ENCODE results near the gene ATL2.

DNA sequence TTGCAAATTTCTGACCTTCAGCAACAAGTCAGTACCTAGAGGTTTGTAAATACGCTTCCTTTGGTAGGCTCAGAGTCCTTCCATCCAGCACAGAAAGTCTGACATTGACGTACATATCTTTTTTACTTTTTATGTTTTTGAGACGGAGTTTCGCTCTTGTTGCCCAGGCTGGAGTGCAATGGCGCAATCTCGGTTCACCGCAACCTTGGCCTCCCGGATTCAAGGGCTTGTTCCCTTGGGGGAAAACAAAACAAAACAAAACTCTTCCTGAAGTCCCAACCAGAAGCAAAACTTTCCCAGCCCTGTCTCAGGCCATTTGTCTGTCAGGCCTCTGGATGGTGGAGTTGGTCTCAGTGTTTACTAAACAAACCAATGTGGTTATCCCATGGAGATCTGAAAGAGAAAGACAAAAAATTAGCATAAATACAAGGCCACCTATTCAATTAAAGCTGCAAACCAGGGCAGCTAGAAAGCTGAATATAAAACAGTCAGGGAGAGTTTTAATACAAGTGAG lies 29.6 kb upstream of the ATL2 start:
- TF ChIP-seq, protein P1, sequence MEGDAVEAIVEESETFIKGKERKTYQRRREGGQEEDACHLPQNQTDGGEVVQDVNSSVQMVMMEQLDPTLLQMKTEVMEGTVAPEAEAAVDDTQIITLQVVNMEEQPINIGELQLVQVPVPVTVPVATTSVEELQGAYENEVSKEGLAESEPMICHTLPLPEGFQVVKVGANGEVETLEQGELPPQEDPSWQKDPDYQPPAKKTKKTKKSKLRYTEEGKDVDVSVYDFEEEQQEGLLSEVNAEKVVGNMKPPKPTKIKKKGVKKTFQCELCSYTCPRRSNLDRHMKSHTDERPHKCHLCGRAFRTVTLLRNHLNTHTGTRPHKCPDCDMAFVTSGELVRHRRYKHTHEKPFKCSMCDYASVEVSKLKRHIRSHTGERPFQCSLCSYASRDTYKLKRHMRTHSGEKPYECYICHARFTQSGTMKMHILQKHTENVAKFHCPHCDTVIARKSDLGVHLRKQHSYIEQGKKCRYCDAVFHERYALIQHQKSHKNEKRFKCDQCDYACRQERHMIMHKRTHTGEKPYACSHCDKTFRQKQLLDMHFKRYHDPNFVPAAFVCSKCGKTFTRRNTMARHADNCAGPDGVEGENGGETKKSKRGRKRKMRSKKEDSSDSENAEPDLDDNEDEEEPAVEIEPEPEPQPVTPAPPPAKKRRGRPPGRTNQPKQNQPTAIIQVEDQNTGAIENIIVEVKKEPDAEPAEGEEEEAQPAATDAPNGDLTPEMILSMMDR (IDR thresholded peaks at IDR 0.05; ENCODE audit: borderline replicate concordance, extremely low read depth, low read length, poor library complexity, severe bottlenecking), result no peak
- TF ChIP-seq EZH2 (IDR thresholded peaks at IDR 0.05; ENCODE audit: borderline replicate concordance, low read depth, low read length, severe bottlenecking), result no peak

Data from DND-41 (cell line).